ENCODE data around the gene PTCH2.
A peak's percentile ranks its signal among the peaks of the same experiment; 100 is the strongest.
"Not testable (repeated sequence)": the region's sequence is repeated elsewhere in the genome, so short reads cannot be mapped to it uniquely, and the experiment has no call there.

The PTCH2 gene

DNA sequence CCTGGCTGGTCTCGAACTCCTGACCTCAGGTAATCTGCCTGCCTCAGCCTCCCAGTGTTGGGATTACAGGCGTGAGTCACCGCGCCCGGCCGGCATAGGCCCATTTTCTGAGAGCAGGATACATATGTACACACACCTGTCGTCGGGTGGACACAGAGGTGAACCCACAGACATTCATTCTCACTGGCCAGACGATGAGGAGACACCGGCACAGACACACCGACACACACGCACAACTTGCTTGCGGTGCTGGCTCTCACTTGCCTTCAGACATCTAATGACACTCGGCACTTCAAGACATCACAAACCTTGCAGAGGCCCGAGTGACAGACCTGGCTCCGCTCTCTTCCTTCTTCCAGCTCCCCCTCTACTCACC is 579 bp downstream of the PTCH2 start:
- no peak overlapping the region for H3K4me3 ChIP-seq (ENCODE audit: low read depth in 1 of 2, low read length in 1 of 2)
- H3K27ac ChIP-seq: no peak overlapping the region
- TF ChIP-seq, protein P1, sequence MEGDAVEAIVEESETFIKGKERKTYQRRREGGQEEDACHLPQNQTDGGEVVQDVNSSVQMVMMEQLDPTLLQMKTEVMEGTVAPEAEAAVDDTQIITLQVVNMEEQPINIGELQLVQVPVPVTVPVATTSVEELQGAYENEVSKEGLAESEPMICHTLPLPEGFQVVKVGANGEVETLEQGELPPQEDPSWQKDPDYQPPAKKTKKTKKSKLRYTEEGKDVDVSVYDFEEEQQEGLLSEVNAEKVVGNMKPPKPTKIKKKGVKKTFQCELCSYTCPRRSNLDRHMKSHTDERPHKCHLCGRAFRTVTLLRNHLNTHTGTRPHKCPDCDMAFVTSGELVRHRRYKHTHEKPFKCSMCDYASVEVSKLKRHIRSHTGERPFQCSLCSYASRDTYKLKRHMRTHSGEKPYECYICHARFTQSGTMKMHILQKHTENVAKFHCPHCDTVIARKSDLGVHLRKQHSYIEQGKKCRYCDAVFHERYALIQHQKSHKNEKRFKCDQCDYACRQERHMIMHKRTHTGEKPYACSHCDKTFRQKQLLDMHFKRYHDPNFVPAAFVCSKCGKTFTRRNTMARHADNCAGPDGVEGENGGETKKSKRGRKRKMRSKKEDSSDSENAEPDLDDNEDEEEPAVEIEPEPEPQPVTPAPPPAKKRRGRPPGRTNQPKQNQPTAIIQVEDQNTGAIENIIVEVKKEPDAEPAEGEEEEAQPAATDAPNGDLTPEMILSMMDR (IDR thresholded peaks at IDR 0.05): no peak

DNA sequence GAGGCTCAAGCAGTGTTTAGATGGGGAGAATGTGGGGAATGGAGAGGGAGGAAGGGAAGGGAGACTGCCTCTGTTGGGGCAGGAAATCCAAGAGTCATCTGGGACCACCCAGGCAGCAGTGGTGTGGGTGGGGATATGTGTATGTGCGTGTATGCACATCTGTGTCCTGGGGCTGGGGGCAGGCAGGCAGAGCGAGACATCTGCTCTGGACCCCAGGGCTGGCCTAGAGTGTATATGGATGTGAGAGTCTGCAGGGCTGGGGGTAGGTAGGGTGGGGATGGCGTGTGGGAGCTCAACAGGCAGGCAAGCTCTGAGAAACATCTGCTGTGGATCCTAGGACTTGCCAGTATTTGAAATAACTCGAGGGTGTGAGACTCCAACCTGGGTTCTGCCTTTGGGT is 3.5 kb downstream of the PTCH2 start:
- H3K4me1 ChIP-seq (ENCODE audit: control insufficient read depth in 1 of 2, insufficient read depth in 1 of 2, low read depth in 1 of 2, low read length in 1 of 2): peaks cover 8 to 21% of the 10 kb centered on the region in 2 experiments
- H3K36me3 ChIP-seq: no peaks in the 10 kb centered on the region
- no peaks in the 10 kb centered on the region for H3K9me3 ChIP-seq
- peaks cover 40% of the 10 kb centered on the region for H3K27me3 ChIP-seq
- no peak overlapping the region for H3K4me3 ChIP-seq (ENCODE audit: low read depth in 1 of 2, low read length in 1 of 2)
- TF ChIP-seq, protein P1 (IDR thresholded peaks at IDR 0.05): no peak
- H3K27ac ChIP-seq: no peak overlapping the region

More for the DNA sequence above, 579 bp downstream of the PTCH2 start:
- Histone ChIP-seq H3K9me3 (no peaks in the 10 kb centered on the region), H3K4me1 (ENCODE audit: control insufficient read depth in 1 of 2, insufficient read depth in 1 of 2, low read depth in 1 of 2, low read length in 1 of 2) (peaks cover 0 to 9% of the 10 kb centered on the region in 2 experiments), H3K27me3 (peaks cover 41% of the 10 kb centered on the region), H3K36me3 (no peaks in the 10 kb centered on the region)

DNA sequence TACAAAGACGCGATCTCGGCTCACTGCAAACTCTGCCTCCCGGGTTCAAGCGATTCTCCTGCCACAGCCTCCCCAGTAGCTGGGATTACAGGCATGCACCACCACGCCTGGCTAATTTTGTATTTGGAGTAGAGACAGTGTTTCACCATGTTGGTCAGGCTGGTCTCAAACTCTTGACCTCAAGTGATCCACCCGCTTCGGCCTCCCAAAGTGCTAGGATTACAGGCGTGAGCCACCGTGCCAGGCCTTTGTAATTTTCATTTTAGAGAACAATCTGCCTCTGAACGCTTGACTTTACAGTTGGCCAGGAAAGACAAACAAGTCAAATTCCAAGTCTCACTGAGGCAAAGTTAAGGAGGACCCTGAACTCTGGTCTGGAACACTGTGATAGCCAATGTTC is 4.8 kb downstream of the PTCH2 start:
- H3K27ac ChIP-seq; H3K4me3 ChIP-seq (ENCODE audit: low read depth in 1 of 2, low read length in 1 of 2): not testable (repeated sequence)

DNA sequence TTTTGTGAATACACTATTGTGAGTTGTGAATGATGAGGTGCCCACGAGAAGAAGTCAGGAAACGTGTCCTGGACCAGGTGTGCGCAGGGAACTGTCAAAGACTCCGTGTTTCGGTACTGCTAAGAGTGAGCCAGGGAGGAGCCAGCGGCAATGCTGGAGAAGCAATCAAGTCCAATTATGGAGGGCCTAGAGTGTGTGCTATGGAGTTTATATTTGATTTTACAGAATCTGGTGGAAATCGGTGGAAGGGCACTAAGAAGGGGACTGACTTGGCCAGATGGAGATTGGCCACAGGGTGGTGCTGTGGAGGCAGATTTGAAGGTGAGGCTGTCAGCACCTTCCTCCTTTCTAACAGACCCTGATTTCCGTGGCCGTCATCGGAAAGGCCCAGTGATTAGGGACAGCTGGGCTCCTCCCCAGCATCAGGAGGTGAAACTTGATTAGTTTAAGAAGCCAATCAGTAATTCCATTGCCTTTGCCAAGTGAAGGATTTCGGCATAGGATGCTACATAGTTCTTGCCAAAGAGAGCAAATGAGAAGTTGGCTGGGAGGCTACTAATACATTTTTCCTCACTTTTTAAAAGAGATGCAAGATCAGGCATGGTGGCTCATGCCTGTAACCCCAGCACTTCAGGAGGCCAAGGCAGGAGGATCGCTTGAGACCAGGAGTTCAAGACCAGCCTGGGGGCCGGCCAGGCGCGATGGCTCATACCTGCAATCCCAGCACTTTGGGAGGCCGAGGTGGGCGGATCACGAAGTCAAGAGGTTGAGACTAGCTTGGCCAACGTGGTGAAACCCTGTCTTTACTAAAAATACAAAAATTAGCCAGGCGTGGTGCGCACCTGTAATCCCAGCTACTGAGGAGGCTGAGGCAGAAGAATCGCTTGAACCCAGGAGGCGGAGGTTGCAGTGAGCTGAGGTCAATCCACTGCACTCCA is 7.0 kb downstream of the PTCH2 start:
- TF ChIP-seq, protein P1 (IDR thresholded peaks at IDR 0.05): peak; percentile 79
- H3K36me3 ChIP-seq: no peaks in the 10 kb centered on the region
- H3K9me3 ChIP-seq: no peaks in the 10 kb centered on the region
- H3K27ac ChIP-seq: peak overlapping the region; percentile 13
- H3K4me1 ChIP-seq (ENCODE audit: control insufficient read depth in 1 of 2, insufficient read depth in 1 of 2, low read depth in 1 of 2, low read length in 1 of 2): peaks cover 28 to 29% of the 10 kb centered on the region in 2 experiments
- peak overlapping the region in 1 of 2 experiments; percentile 2 for H3K4me3 ChIP-seq (ENCODE audit: low read depth in 1 of 2, low read length in 1 of 2)
- peaks cover 5% of the 10 kb centered on the region for H3K27me3 ChIP-seq

More for the DNA sequence above, 4.8 kb downstream of the PTCH2 start:
- H3K36me3 ChIP-seq, H3K9me3 ChIP-seq: not testable (repeated sequence)
- peaks cover 28% of the 10 kb centered on the region for H3K27me3 ChIP-seq
- H3K4me1 ChIP-seq (ENCODE audit: control insufficient read depth in 1 of 2, insufficient read depth in 1 of 2, low read depth in 1 of 2, low read length in 1 of 2): peaks cover 21 to 33% of the 10 kb centered on the region in 2 experiments

DNA sequence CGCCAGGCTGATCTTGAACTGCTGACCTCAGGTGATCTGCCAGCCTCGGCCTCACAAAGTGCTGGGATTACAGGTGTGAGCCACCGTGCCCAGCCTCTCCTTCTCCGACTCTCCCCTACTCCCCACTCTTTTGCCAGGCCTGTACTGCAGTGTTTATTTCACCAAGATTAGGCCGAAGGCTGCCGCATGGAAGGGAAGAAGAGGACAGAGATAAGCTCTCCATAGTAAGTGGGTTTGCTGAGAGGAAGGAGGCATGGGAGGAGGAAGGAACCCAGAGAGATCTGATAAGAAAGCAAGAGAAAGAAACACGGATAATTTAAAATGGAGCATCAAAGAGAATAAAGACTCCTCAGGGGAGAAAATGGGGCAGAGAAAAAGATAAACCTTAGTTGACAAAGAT is 8.7 kb downstream of the PTCH2 start:
- no peaks in the 10 kb centered on the region for H3K36me3 ChIP-seq

More for the DNA sequence above, 8.7 kb downstream of the PTCH2 start:
- Histone ChIP-seq H3K27ac (peak overlapping the region; percentile 55), H3K4me1 (ENCODE audit: control insufficient read depth in 1 of 2, insufficient read depth in 1 of 2, low read depth in 1 of 2, low read length in 1 of 2) (peaks cover 43 to 44% of the 10 kb centered on the region in 2 experiments), H3K4me3 (ENCODE audit: low read depth in 1 of 2, low read length in 1 of 2) (peak overlapping the region in 1 of 2 experiments; percentile 25), H3K27me3 (no peaks in the 10 kb centered on the region), H3K9me3 (no peaks in the 10 kb centered on the region)
- TF ChIP-seq, protein P1 (IDR thresholded peaks at IDR 0.05): no peak
